ENCODE measurements around the gene CNPY4.

CNPY4 gene

GRCh38 chr7:100148559-100149328 is 29.3 kb downstream of the CNPY4 start, which contains the start of gene LAMTOR4:
LAMTOR4 (plus strand) TSS chr7:100148918; CDS start chr7:100148973, 55 bp downstream.
- DNase-seq (ENCODE audit: low read depth), result peak; percentile 93

- DNase-seq (ENCODE audit: low read depth), result no peak
These were observed 33.0 kb downstream of the CNPY4 start for GRCh38 chr7:100152404-100152803.

- no peak for DNase-seq (ENCODE audit: low read depth)
These were observed 33.7 kb downstream of the CNPY4 start for GRCh38 chr7:100152937-100153666.

GRCh38 chr7:100153708-100154535 is 34.5 kb downstream of the CNPY4 start:
- no peak for DNase-seq (ENCODE audit: low read depth)

- no peak for DNase-seq (ENCODE audit: low read depth)
These were observed 35.4 kb downstream of the CNPY4 start for GRCh38 chr7:100154651-100155491.

GRCh38 chr7:100155553-100156317 is 36.3 kb downstream of the CNPY4 start:
- no peak for DNase-seq (ENCODE audit: low read depth)

GRCh38 chr7:100156331-100157068 is 37.1 kb downstream of the CNPY4 start:
- no peak for DNase-seq (ENCODE audit: low read depth)

- DNase-seq (ENCODE audit: low read depth), result no peak
These were observed 37.6 kb downstream of the CNPY4 start for GRCh38 chr7:100157069-100157333.

GRCh38 chr7:100157334-100158228 is 38.1 kb downstream of the CNPY4 start:
- no peak for DNase-seq (ENCODE audit: low read depth)

GRCh38 chr7:100158229-100159098 is 39.0 kb downstream of the CNPY4 start, which contains the start of gene TRAPPC14:
TRAPPC14 (minus strand) TSS chr7:100158723; CDS start chr7:100158499, 224 bp downstream.
- DNase-seq (ENCODE audit: low read depth), result peak; percentile 83

GRCh38 chr7:100159099-100159623 is 39.7 kb downstream of the CNPY4 start:
- DNase-seq (ENCODE audit: low read depth), result no peak

- DNase-seq (ENCODE audit: low read depth), result no peak
These were observed 40.6 kb downstream of the CNPY4 start for GRCh38 chr7:100160067-100160466.

GRCh38 chr7:100163006-100163531 is 43.6 kb downstream of the CNPY4 start:
- no peak for DNase-seq (ENCODE audit: low read depth)

GRCh38 chr7:100163871-100164270 is 44.4 kb downstream of the CNPY4 start:
- DNase-seq (ENCODE audit: low read depth), result no peak

GRCh38 chr7:100166317-100166940 is 47.0 kb downstream of the CNPY4 start:
- DNase-seq (ENCODE audit: low read depth), result no peak

- DNase-seq (ENCODE audit: low read depth), result no peak
These were observed 47.8 kb downstream of the CNPY4 start for GRCh38 chr7:100166970-100167911.
